GM12878 (cell line): Measurements from ENCODE around the gene ABHD14A. TPM values are rescaled to one million over a fixed set of nuclear protein-coding genes. Genes with fewer than 3 reads are reported as not detected.

Experiments used
- ASH2L ChIP-seq: fragments of 300-600, 200-600 bp; sonication (generic); IDR thresholded peaks from 2 replicates; pipeline ENCODE4 v1.6.1; 2017; ENCODE audit warnings: low read depth, mild to moderate bottlenecking, borderline replicate concordance
- BACH1 ChIP-seq: fragments of 450-650 bp; IDR thresholded peaks from 2 replicates; pipeline ENCODE4 v1.6.1; 2017; ENCODE audit warnings: mild to moderate bottlenecking, borderline replicate concordance
- CBFB ChIP-seq: IDR thresholded peaks from 2 replicates; pipeline ENCODE4 v1.6.1; 2016; ENCODE audit warnings: antibody characterized with exemption, low read depth
- FOXM1 ChIP-seq: IDR thresholded peaks from 2 replicates; pipeline ENCODE4 v1.6.1; 2012; ENCODE audit warnings: low read depth, mild to moderate bottlenecking, inconsistent platforms, low read length, moderate library complexity
- HDAC6 ChIP-seq: fragments of 200-600 bp; sonication (generic); IDR thresholded peaks from one replicate; pipeline ENCODE4 v1.8.0; 2017; ENCODE audit warnings: antibody characterized with exemption; ENCODE audit not compliant: unreplicated experiment
- MYC ChIP-seq: IDR thresholded peaks from 2 replicates; pipeline ENCODE4 v1.6.1; 2011; ENCODE audit warnings: mild to moderate bottlenecking, low read length, moderate library complexity, inconsistent platforms; ENCODE audit not compliant: insufficient read depth, insufficient replicate concordance, insufficient read length, severe bottlenecking
- NR2C1 ChIP-seq: fragments of 450-650 bp; IDR thresholded peaks from 2 replicates; pipeline ENCODE4 v1.6.1; 2017; ENCODE audit warnings: antibody characterized with exemption, mild to moderate bottlenecking, moderate library complexity
- PML ChIP-seq: IDR thresholded peaks from 2 replicates; pipeline ENCODE4 v1.6.1; 2012; ENCODE audit warnings: low read length, inconsistent platforms
- POLR2A ChIP-seq: IDR thresholded peaks from 2 replicates; pipeline ENCODE4 v1.6.1; 2011; ENCODE audit warnings: low read depth, mild to moderate bottlenecking, low read length
- RBBP5 ChIP-seq: fragments of 200-600 bp; sonication (generic); conservative IDR thresholded peaks from 2 replicates; pipeline ENCODE4 v1.6.1; 2016
- YBX1 ChIP-seq: fragments of 450-650 bp; IDR thresholded peaks from 2 replicates; pipeline ENCODE4 v1.6.1; 2016; ENCODE audit warnings: antibody characterized with exemption
- ZBTB33 ChIP-seq: fragments of 450-650 bp; IDR thresholded peaks from 2 replicates; pipeline ENCODE4 v1.6.1; 2017; ENCODE audit warnings: mild to moderate bottlenecking
- ZNF217 ChIP-seq: fragments of 450-650 bp; IDR thresholded peaks from 2 replicates; pipeline ENCODE4 v1.6.1; 2017; ENCODE audit warnings: antibody characterized with exemption, mild to moderate bottlenecking
- polyA plus RNA-seq, 11 experiments: library from polyadenylated mRNA; depleted of rRNA in 4 of 11; unstranded in 6 of 11; stranded (reverse) in 5 of 11; fragments of >200 nt; fragmentation: Nextera tagmentation in 4 of 11; fragmentation: Illumina TruSeq in 1 of 11; extraction: Ambion mirVana in 4 of 11; extraction: Trizol in 1 of 11; gene quantifications; 1 replicate in 1 of 11; 2 replicates in 10 of 11; pipeline versions ENCODE4 v1.2.1 to v1.2.3, GENCODE V29; 2011 to 2016; ENCODE audit warnings: inconsistent platforms in 2 of 11, missing spikeins in 2 of 11, low read depth in 1 of 11
- total RNA-seq, 4 experiments: library from RNA; depleted of rRNA in 3 of 4; stranded (reverse); fragments of >200 nt in 3 of 4; fragmentation: Illumina TruSeq in 1 of 4; extraction: Trizol in 1 of 4; gene quantifications; 2 replicates each; pipeline versions ENCODE4 v1.2.1 to v1.2.3, GENCODE V29; 2013 to 2021

The ABHD14A gene
- total and polyA plus RNA-seq, 10 of the 15 experiments (the other 5 are each of a cell fraction or from before 2014, with no cell fraction given), result 1.2 to 27.0 (median 7.9) TPM

- TF ChIP-seq RBBP5 (no peak), FOXM1 (no peak), ZBTB33 (no peak), BACH1 (0 out of 2 replicates have a peak, but pooled peaks have one; percentile 22), YBX1 (no peak), PML (no peak), NR2C1 (no peak), CBFB (no peak), POLR2A (peak; percentile 52), ZNF217 (no peak), HDAC6 (peak; percentile 60), ASH2L (no peak), MYC (no peak)
Measured at GRCh38 chr3:51967384-51968169, 7.3 kb upstream of the ABHD14A start, which contains the start of gene PCBP4 (continued).
